CD14-positive monocyte (primary cell): ENCODE results near the gene DHCR7. TPM values are rescaled to one million over a fixed set of nuclear protein-coding genes. Genes with fewer than 3 reads are reported as not detected.

ENCODE experiments used
- DNase-seq, 3 donors: peaks; one replicate each; pipeline ENCODE4 v3.0.0-alpha.2; 2011 to 2022
- H2AFZ ChIP-seq: 2 replicates; pipeline ENCODE4 v1.6.0; 2012; ENCODE audit warnings: mild to moderate bottlenecking, low read depth, low read length, inconsistent platforms; ENCODE audit not compliant: insufficient read depth, poor library complexity, severe bottlenecking
- H3K27ac ChIP-seq, 2 donors: 1 replicate in 1 of 2; 2 replicates in 1 of 2; pipeline ENCODE4 v1.5.1; 2012 to 2013; ENCODE audit warnings: low read length in 2 of 2, control low read depth in 1 of 2, inconsistent platforms in 1 of 2, low read depth in 1 of 2, mild to moderate bottlenecking in 1 of 2
- H3K27me3 ChIP-seq, 2 donors: one replicate each; pipeline versions ENCODE4 v1.6.0 to v1.6.1; 2011 to 2013; ENCODE audit warnings: low read length in 2 of 2; ENCODE audit not compliant: control insufficient read depth in 2 of 2, insufficient read depth in 2 of 2
- H3K36me3 ChIP-seq, 2 donors: replicated peaks in 1 of 2; 1 replicate in 1 of 2; 2 replicates in 1 of 2; pipeline versions ENCODE4 v1.5.1 to v1.6.1; 2012 to 2013; ENCODE audit warnings: low read length in 2 of 2, control low read depth in 1 of 2, inconsistent platforms in 1 of 2, mild to moderate bottlenecking in 1 of 2; ENCODE audit not compliant: insufficient read depth in 2 of 2, control insufficient read depth in 1 of 2
- H3K4me1 ChIP-seq, 2 donors: 1 replicate in 1 of 2; 2 replicates in 1 of 2; pipeline versions ENCODE4 v1.5.1 to v1.6.1; 2012 to 2013; ENCODE audit warnings: low read length in 2 of 2, control low read depth in 1 of 2, inconsistent platforms in 1 of 2, mild to moderate bottlenecking in 1 of 2, moderate library complexity in 1 of 2; ENCODE audit not compliant: insufficient read depth in 2 of 2, control insufficient read depth in 1 of 2
- H3K4me2 ChIP-seq: replicated peaks from 2 replicates; pipeline ENCODE3; 2012; ENCODE audit warnings: low read length, moderate library complexity, mild to moderate bottlenecking; ENCODE audit not compliant: poor library complexity, severe bottlenecking; ENCODE audit errors: extremely low read depth
- H3K4me3 ChIP-seq, 3 experiments: fragments of 200-600 bp in 1 of 3; sonication (generic) in 1 of 3; replicated peaks in 1 of 3; 1 replicate in 2 of 3; 2 replicates in 1 of 3; pipeline ENCODE4 v1.5.1; 2011 to 2013; ENCODE audit warnings: low read length in 3 of 3, mild to moderate bottlenecking in 3 of 3, control low read depth in 2 of 3, low read depth in 2 of 3, inconsistent platforms in 1 of 3, moderate library complexity in 1 of 3
- H3K79me2 ChIP-seq: 2 replicates; pipeline ENCODE4 v1.6.0; 2012; ENCODE audit warnings: mild to moderate bottlenecking, control low read depth, inconsistent platforms, low read length, moderate library complexity; ENCODE audit not compliant: insufficient read depth
- H3K9ac ChIP-seq: 2 replicates; pipeline ENCODE4 v1.6.0; 2017; ENCODE audit warnings: low read length, mild to moderate bottlenecking; ENCODE audit not compliant: insufficient read depth, poor library complexity, severe bottlenecking
- H3K9me3 ChIP-seq, 2 donors: replicated peaks in 1 of 2; 1 replicate in 1 of 2; 2 replicates in 1 of 2; pipeline versions ENCODE4 v1.5.1 to v1.6.1; 2012 to 2013; ENCODE audit warnings: low read length in 2 of 2, control low read depth in 1 of 2; ENCODE audit not compliant: control insufficient read depth in 1 of 2, insufficient read depth in 1 of 2
- H4K20me1 ChIP-seq: 2 replicates; pipeline ENCODE4 v1.6.0; 2012; ENCODE audit warnings: mild to moderate bottlenecking, low read length, control low read depth, moderate library complexity; ENCODE audit not compliant: insufficient read depth
- H3K27ac Mint-ChIP-seq, 7 donors: one replicate each; pipeline ENCODE4 v1.8.0; 2020; ENCODE audit warnings: mild to moderate bottlenecking in 7 of 7, mixed read lengths in 7 of 7, moderate library complexity in 6 of 7, inconsistent platforms in 2 of 7
- H3K27me3 Mint-ChIP-seq, 3 donors: one replicate each; pipeline ENCODE4 v1.8.0; 2021 to 2022; ENCODE audit warnings: low read depth in 3 of 3, mild to moderate bottlenecking in 3 of 3, mixed read lengths in 3 of 3, moderate library complexity in 3 of 3, inconsistent platforms in 1 of 3
- H3K36me3 Mint-ChIP-seq, 2 donors: one replicate each; pipeline ENCODE4 v1.8.0; 2020; ENCODE audit warnings: mixed read lengths in 2 of 2, inconsistent platforms in 1 of 2, mild to moderate bottlenecking in 1 of 2
- H3K4me1 Mint-ChIP-seq: one replicate; pipeline ENCODE4 v1.8.0; 2020; ENCODE audit warnings: mild to moderate bottlenecking, mixed read lengths
- H3K4me3 Mint-ChIP-seq, 2 donors: one replicate each; pipeline ENCODE4 v1.8.0; 2020; ENCODE audit warnings: mild to moderate bottlenecking in 2 of 2, mixed read lengths in 2 of 2, moderate library complexity in 1 of 2
- H3K9me3 Mint-ChIP-seq, 7 donors: one replicate each; pipeline ENCODE4 v1.8.0; 2020 to 2022; ENCODE audit warnings: mixed read lengths in 7 of 7, mild to moderate bottlenecking in 6 of 7, moderate library complexity in 6 of 7, inconsistent platforms in 2 of 7
- CTCF ChIP-seq: fragments of 200-600 bp; IDR thresholded peaks from one replicate; pipeline ENCODE4 v1.8.0; 2022; ENCODE audit warnings: antibody characterized with exemption, mild to moderate bottlenecking
- WGBS: methylation state at CpG from one replicate; pipeline ENCODE4 v1.1.5; 2013; ENCODE audit warnings: missing lambda C conversion rate; ENCODE audit not compliant: insufficient coverage; 5-methylcytosine and 5-hydroxymethylcytosine counted together
- intact Hi-C, 2 donors: fragments of 100-400 bp; cut with micrococcal nuclease; formaldehyde crosslinking; loops; one replicate each; pipeline versions ENCODE4 v1.15.0 to v1.15.1; 2023
- polyA plus RNA-seq, 3 donors: library from polyadenylated mRNA; depleted of rRNA in 1 of 3; unstranded in 2 of 3; stranded (reverse) in 1 of 3; fragments of 300-500 nt in 2 of 3; fragments of >200 nt in 1 of 3; fragmentation: Illumina TruSeq in 2 of 3; gene quantifications; 1 replicate in 2 of 3; 2 replicates in 1 of 3; pipeline ENCODE4 v1.2.3, GENCODE V29; 2012 to 2021

DHCR7 gene
- polyA plus RNA-seq, 3 donors, result 2.2 to 3.9 (median 2.2) TPM

GRCh38 chr11:71404209-71404608 is 44.0 kb downstream of the DHCR7 start:
- no peak overlapping the region for H3K9ac ChIP-seq
- H3K4me2 ChIP-seq, result no peak overlapping the region
- peaks cover 0 to 6% (median 1%) of the 10 kb centered on the region in 3 donors for H3K27me3 Mint-ChIP-seq
- no peak overlapping the region for H3K4me3 Mint-ChIP-seq
- no peaks in the 10 kb centered on the region for H3K4me1 ChIP-seq
- H3K27ac ChIP-seq, result no peak overlapping the region
- no peak overlapping the region for H3K27ac Mint-ChIP-seq
- H2AFZ ChIP-seq, result no peak overlapping the region
- intact Hi-C loops, result no loop called here
- peaks cover 0 to 12% (median 6%) of the 10 kb centered on the region in 7 donors for H3K9me3 Mint-ChIP-seq
- no peaks in the 10 kb centered on the region for H3K79me2 ChIP-seq
- TF ChIP-seq CTCF, result no peak
- no peaks in the 10 kb centered on the region for H3K4me1 Mint-ChIP-seq
- no peak for DNase-seq
- no peaks in the 10 kb centered on the region for H3K27me3 ChIP-seq
- H3K36me3 ChIP-seq, result no peaks in the 10 kb centered on the region
- no peak overlapping the region for H3K4me3 ChIP-seq
- no peaks in the 10 kb centered on the region for H4K20me1 ChIP-seq
- H3K9me3 ChIP-seq, result peaks cover 0 to 6% of the 10 kb centered on the region in 2 donors
- no peaks in the 10 kb centered on the region for H3K36me3 Mint-ChIP-seq
- 91% methylated on average over 3 of the region's 8 CpGs for WGBS

- H3K9ac ChIP-seq, result no peak overlapping the region
- H2AFZ ChIP-seq, result no peak overlapping the region
- no peak overlapping the region for H3K4me3 ChIP-seq
- Mint-ChIP-seq H3K27ac (no peak overlapping the region), H3K36me3 (no peaks in the 10 kb centered on the region), H3K27me3 (peaks cover 0 to 2% (median 1%) of the 10 kb centered on the region in 3 donors), H3K9me3 (peaks cover 0 to 12% (median 6%) of the 10 kb centered on the region in 7 donors), H3K4me3 (no peak overlapping the region), H3K4me1 (no peaks in the 10 kb centered on the region)
- no peak for TF ChIP-seq CTCF
- no peaks in the 10 kb centered on the region for H4K20me1 ChIP-seq
- no peaks in the 10 kb centered on the region for H3K79me2 ChIP-seq
- intact Hi-C loops, result no loop called here
- H3K27me3 ChIP-seq, result no peaks in the 10 kb centered on the region
- DNase-seq, result no peak
- no peak overlapping the region for H3K4me2 ChIP-seq
- H3K9me3 ChIP-seq, result peaks cover 0 to 6% of the 10 kb centered on the region in 2 donors
- no peaks in the 10 kb centered on the region for H3K4me1 ChIP-seq
- no peaks in the 10 kb centered on the region for H3K36me3 ChIP-seq
- 81% methylated on average over 15 of the region's 15 CpGs for WGBS
- no peak overlapping the region for H3K27ac ChIP-seq
Measured at GRCh38 chr11:71402878-71403277, 45.3 kb downstream of the DHCR7 start.
